Activated CD4-positive, alpha-beta T cell treated with anti-CD3 and anti-CD28 coated beads for 48 hours (primary cell): Measurements from ENCODE around the gene PLD2.
"Not testable (repeated sequence)": the region's sequence is repeated elsewhere in the genome, so short reads cannot be mapped to it uniquely, and the experiment has no call there.

Experiments used
- DNase-seq: peaks from one replicate; pipeline ENCODE4 v3.0.0-alpha.2; 2020

PLD2 gene

DNA sequence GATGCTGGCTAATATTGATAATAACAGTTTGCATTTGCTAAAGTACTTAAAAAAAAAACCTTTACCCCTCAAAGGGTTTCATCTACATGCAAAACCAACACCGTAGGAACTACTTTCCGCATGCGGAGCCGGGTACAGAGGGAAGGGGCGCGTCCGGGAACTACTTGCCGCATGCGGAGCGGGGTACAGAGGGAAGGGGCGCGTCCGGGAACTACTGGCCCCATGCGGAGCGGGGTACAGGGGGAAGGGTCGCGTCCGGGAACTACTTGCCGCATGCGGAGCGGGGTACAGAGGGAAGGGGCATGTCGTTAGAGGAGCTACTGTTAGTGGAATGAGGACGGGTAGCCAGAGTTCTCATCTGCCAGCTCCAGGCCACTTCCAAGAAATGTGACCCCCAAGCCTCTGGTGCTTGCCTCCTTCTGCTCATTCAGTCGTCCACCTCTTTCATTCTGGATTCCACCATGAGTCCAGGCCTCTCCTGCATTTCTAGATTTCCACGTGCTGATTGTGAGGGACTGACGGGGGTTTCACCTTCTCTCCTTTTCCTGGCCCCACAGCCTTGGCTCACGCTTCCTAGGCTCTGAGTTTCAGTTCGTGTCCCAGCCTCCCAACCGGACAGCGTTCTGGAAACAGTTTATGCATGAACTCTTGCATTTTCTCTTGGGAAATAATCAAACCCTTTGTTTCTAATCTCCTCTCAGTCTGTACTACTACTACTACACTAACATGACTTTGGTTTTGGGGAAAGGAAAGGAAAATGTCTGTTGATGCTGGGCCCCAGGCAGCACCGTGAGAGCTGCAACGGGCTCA, 53.1 kb downstream of the PLD2 start:
- DNase-seq: no peak

- no peak for DNase-seq
These were observed 53.7 kb downstream of the PLD2 start for GRCh38 chr17:4860651-4861050.

DNA sequence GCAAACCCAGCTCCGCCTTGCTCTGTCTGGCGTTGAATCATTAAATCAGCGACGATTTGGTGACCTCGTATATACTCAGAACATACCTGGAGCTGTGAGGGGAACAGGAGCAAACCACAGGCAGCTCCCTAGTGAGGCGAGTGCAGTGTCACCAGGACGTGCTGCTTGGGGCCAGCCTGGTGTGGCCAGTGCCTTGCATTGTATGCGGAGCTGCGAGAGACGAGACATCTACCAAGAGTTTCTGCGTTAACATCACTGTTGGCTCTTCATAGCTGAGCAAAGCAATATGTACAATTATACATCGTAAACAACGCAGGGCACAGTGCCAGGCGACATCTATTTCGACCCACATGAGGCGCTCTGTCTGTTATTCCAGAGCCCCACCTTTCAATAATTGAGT, 54.1 kb downstream of the PLD2 start:
- no peak for DNase-seq

DNA sequence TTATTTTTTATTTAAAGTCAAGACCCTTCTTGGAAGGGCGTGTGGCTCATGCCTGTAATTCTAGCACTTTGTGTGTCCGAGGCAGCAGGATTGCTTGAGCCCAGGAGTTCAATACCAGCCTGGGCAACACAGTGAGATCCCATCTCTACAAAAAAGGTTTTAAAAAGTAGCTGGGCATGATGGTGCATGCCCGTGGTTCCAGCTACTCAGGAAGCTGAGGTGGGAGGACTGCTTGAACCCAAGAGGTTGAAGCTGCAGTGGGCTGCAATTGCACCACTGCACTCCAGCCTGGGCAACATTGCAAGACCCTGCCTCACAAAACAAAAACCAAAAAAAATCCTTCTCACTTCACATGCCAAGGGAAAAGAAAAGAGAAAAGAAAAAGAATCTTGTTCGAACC, 55.8 kb downstream of the PLD2 start:
- no peak for DNase-seq

DNA sequence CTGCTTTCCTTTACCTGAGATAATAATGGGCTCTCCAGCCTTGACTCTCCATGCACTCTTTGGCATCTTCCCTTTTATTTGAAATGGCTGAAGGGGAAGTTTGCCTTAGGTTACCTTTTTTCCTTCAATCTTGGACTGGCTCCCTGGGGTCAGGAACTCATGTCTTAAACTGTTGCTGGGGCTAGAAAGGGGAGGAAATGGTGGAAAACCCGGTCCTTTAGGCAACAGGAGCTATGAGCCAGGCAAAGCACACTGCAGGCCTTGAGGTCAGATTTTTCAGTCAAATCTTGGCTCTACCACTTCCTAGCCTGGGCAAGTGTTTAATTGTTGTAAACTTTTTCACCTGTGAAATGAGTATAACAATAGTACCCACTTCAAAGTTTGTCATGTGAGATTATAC, 56.4 kb downstream of the PLD2 start:
- DNase-seq: no peak

GRCh38 chr17:4867535-4867934, 60.6 kb downstream of the PLD2 start:
- DNase-seq: not testable (repeated sequence)

GRCh38 chr17:4869058-4869998, 62.4 kb downstream of the PLD2 start:
- DNase-seq: not testable (repeated sequence)

- DNase-seq: no peak
These were observed 63.9 kb downstream of the PLD2 start for GRCh38 chr17:4870855-4871254.

DNA sequence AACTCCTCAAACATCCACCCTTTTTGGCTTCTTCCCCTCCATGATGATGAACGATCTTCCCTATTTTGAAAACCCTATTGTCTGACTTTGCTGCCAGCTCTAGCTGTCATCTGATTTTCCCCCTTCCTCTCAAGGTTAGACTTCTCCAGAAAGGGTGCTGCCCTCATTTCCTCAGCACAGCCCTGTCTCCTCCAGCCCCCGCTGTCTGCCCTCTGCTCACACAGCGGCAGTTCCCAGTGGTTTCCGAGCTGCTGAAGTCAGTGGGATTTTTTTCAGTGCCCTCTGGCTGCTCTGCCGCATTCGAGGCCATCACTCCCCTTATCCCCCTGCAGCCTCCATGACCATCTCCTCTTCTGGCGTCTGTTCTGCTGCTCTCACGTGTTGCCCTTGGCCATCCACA, 65.8 kb downstream of the PLD2 start:
- DNase-seq: no peak
